Astrocyte (in vitro differentiated cells and primary cell): ENCODE data around the gene PSORS1C1. TPM values are rescaled to one million over a fixed set of nuclear protein-coding genes. Genes with fewer than 3 reads are reported as not detected.

Source experiments
- DNase-seq: peaks from one replicate; pipeline ENCODE4 v3.0.0-alpha.2; 2010; ENCODE audit warnings: low read depth
- FAIRE-seq: peaks from 2 replicates; lab custom pipeline; 2011; peaks lifted over from hg19 to GRCh38; lab: Jason Lieb, UNC
- H2AFZ ChIP-seq: 2 replicates; pipeline ENCODE4 v1.6.0; 2012; ENCODE audit warnings: low read depth, low read length, inconsistent platforms
- H3K27ac ChIP-seq: 2 replicates; pipeline ENCODE4 v1.5.1; 2011; ENCODE audit warnings: low read depth, low read length, inconsistent platforms
- H3K27me3 ChIP-seq: 2 replicates; pipeline ENCODE4 v1.6.0; 2011; ENCODE audit warnings: low read length, inconsistent platforms; ENCODE audit not compliant: insufficient read depth
- H3K36me3 ChIP-seq: 2 replicates; pipeline ENCODE4 v1.5.1; 2011; ENCODE audit warnings: low read length, inconsistent platforms; ENCODE audit not compliant: insufficient read depth
- H3K4me1 ChIP-seq: 2 replicates; pipeline ENCODE4 v1.5.1; 2011; ENCODE audit warnings: low read length, inconsistent platforms; ENCODE audit not compliant: insufficient read depth
- H3K4me2 ChIP-seq: 2 replicates; pipeline ENCODE4 v1.6.0; 2012; ENCODE audit warnings: low read length, inconsistent platforms
- H3K4me3 ChIP-seq: 2 replicates; pipeline ENCODE4 v1.5.1; 2011; ENCODE audit warnings: low read depth, mild to moderate bottlenecking, low read length, inconsistent platforms; ENCODE audit not compliant: insufficient read depth
- H3K79me2 ChIP-seq: 2 replicates; pipeline ENCODE4 v1.6.0; 2012; ENCODE audit warnings: mild to moderate bottlenecking, low read length, inconsistent platforms; ENCODE audit not compliant: insufficient read depth
- H3K9ac ChIP-seq: 2 replicates; pipeline ENCODE4 v1.6.0; 2012; ENCODE audit warnings: mild to moderate bottlenecking, low read length, inconsistent platforms
- H3K9me3 ChIP-seq: 2 replicates; pipeline ENCODE4 v1.5.1; 2012; ENCODE audit warnings: low read depth, mild to moderate bottlenecking, low read length, inconsistent platforms; ENCODE audit not compliant: insufficient read depth
- H4K20me1 ChIP-seq: 2 replicates; pipeline ENCODE4 v1.6.0; 2012; ENCODE audit warnings: low read length, inconsistent platforms; ENCODE audit not compliant: insufficient read depth
- H3K27ac Mint-ChIP-seq: one replicate; pipeline ENCODE4 v1.8.0; 2021; ENCODE audit warnings: mild to moderate bottlenecking, mixed read lengths; ENCODE audit not compliant: unreplicated experiment
- H3K27me3 Mint-ChIP-seq: one replicate; pipeline ENCODE4 v1.8.0; 2021; ENCODE audit warnings: low read depth, mixed read lengths; ENCODE audit not compliant: unreplicated experiment
- H3K36me3 Mint-ChIP-seq: one replicate; pipeline ENCODE4 v1.8.0; 2021; ENCODE audit warnings: low read depth, mixed read lengths; ENCODE audit not compliant: unreplicated experiment
- H3K4me1 Mint-ChIP-seq: one replicate; pipeline ENCODE4 v1.8.0; 2021; ENCODE audit warnings: low read depth, mixed read lengths; ENCODE audit not compliant: unreplicated experiment
- H3K4me3 Mint-ChIP-seq: one replicate; pipeline ENCODE4 v1.8.0; 2021; ENCODE audit warnings: mild to moderate bottlenecking, moderate library complexity, mixed read lengths; ENCODE audit not compliant: unreplicated experiment
- H3K9me3 Mint-ChIP-seq: one replicate; pipeline ENCODE4 v1.8.0; 2021; ENCODE audit warnings: mild to moderate bottlenecking, mixed read lengths; ENCODE audit not compliant: unreplicated experiment
- EZH2 ChIP-seq: IDR thresholded peaks from 2 replicates; pipeline ENCODE4 v1.6.1; 2012; ENCODE audit warnings: mild to moderate bottlenecking, low read length, inconsistent platforms; ENCODE audit not compliant: insufficient read depth
- total RNA-seq: library from RNA; stranded (reverse); gene quantifications from 2 replicates; pipeline ENCODE4 v1.2.1, GENCODE V29; 2021
- TF ChIP-seq, protein P1 (sequence below): IDR thresholded peaks from 2 replicates; pipeline ENCODE4 v1.5.1; 2011; ENCODE audit warnings: low read depth, mild to moderate bottlenecking, inconsistent platforms, low read length, moderate library complexity; ENCODE audit not compliant: insufficient read depth

PSORS1C1 gene
- total RNA-seq, 1 donor from 2014 or later = 9.2 TPM

DNA sequence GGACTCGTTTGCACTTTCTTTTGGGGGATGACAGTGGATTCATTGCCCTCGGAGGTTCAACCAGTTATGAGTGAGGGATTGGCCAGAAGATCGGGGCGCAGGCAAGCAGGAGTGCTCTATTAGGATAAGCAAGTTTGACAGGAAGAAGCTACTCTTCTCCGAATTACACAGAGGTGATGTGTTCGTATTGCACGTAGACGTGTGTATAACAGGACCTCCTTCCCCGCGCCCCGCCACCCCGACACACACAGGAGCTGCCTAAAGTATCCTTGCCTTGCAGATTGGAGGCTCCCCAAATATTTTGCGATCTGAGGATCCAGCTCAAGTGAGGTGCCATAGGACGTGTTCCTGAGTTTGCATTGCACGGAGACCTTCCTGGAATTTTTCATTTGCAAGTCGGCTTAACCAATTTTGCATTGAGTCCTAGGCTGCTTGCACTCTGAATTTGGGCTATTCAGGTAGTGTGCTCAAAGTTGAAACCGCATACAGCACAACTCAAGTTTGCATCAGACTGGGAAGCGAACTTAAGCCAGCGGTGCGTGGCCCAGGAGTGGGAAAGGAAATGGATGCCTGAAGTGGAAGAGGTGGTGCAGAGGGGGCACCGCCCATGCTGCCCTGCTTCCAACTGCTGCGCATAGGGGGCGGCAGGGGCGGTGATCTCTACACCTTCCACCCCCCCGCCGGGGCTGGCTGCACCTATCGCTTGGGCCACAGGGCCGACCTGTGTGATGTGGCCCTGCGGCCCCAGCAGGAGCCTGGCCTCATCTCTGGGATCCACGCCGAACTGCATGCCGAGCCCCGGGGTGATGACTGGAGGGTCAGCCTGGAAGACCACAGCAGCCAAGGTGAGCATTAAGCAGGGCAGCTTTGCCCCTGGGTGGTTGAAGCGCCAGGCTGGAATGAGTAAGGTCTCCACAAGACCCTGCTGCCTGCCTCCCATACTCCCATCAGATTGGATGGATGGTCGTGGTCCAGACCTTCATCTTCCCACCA, 44.6 kb downstream of the PSORS1C1 start:
- peaks cover 7% of the 10 kb centered on the region for H3K36me3 Mint-ChIP-seq
- DNase-seq (peak; percentile 10), FAIRE-seq (no peak)
- peak overlapping the region; percentile 1 for H3K27ac Mint-ChIP-seq
- TF ChIP-seq, protein P1, sequence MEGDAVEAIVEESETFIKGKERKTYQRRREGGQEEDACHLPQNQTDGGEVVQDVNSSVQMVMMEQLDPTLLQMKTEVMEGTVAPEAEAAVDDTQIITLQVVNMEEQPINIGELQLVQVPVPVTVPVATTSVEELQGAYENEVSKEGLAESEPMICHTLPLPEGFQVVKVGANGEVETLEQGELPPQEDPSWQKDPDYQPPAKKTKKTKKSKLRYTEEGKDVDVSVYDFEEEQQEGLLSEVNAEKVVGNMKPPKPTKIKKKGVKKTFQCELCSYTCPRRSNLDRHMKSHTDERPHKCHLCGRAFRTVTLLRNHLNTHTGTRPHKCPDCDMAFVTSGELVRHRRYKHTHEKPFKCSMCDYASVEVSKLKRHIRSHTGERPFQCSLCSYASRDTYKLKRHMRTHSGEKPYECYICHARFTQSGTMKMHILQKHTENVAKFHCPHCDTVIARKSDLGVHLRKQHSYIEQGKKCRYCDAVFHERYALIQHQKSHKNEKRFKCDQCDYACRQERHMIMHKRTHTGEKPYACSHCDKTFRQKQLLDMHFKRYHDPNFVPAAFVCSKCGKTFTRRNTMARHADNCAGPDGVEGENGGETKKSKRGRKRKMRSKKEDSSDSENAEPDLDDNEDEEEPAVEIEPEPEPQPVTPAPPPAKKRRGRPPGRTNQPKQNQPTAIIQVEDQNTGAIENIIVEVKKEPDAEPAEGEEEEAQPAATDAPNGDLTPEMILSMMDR = no peak
- TF ChIP-seq EZH2 = no peak
- no peaks in the 10 kb centered on the region for H4K20me1 ChIP-seq
- H3K27ac ChIP-seq = peak overlapping the region; percentile 34
- peaks cover 13% of the 10 kb centered on the region for H3K4me1 ChIP-seq
- H3K9ac ChIP-seq = peak overlapping the region; percentile 82
- no peaks in the 10 kb centered on the region for H3K9me3 Mint-ChIP-seq
- peaks cover 6% of the 10 kb centered on the region for H3K27me3 Mint-ChIP-seq
- H3K9me3 ChIP-seq = no peaks in the 10 kb centered on the region
- peaks cover 16% of the 10 kb centered on the region for H3K79me2 ChIP-seq
- H3K4me3 Mint-ChIP-seq = peak overlapping the region; percentile 91
- no peaks in the 10 kb centered on the region for H3K36me3 ChIP-seq
- H3K4me1 Mint-ChIP-seq = peaks cover 2% of the 10 kb centered on the region
- H3K4me3 ChIP-seq = peak overlapping the region; percentile 77
- peak overlapping the region; percentile 93 for H3K4me2 ChIP-seq
- H3K27me3 ChIP-seq = no peaks in the 10 kb centered on the region
- peak overlapping the region; percentile 92 for H2AFZ ChIP-seq

GRCh38 chr6:31161216-31162126, 46.9 kb downstream of the PSORS1C1 start:
- no peaks in the 10 kb centered on the region for H3K27me3 ChIP-seq
- H2AFZ ChIP-seq = no peak overlapping the region
- H3K4me1 ChIP-seq = peaks cover 13% of the 10 kb centered on the region
- H4K20me1 ChIP-seq = no peaks in the 10 kb centered on the region
- H3K79me2 ChIP-seq = peaks cover 16% of the 10 kb centered on the region
- H3K4me3 ChIP-seq = no peak overlapping the region
- H3K9me3 Mint-ChIP-seq = no peaks in the 10 kb centered on the region
- no peak overlapping the region for H3K27ac Mint-ChIP-seq
- DNase-seq (no peak), FAIRE-seq (no peak)
- H3K4me3 Mint-ChIP-seq = no peak overlapping the region
- H3K36me3 Mint-ChIP-seq = peaks cover 3% of the 10 kb centered on the region
- peaks cover 11% of the 10 kb centered on the region for H3K27me3 Mint-ChIP-seq
- TF ChIP-seq EZH2 = no peak
- TF ChIP-seq, protein P1 = no peak
- H3K4me1 Mint-ChIP-seq = peaks cover 2% of the 10 kb centered on the region
- H3K4me2 ChIP-seq = no peak overlapping the region
- H3K36me3 ChIP-seq = no peaks in the 10 kb centered on the region
- H3K9me3 ChIP-seq = no peaks in the 10 kb centered on the region
- H3K27ac ChIP-seq = no peak overlapping the region
- H3K9ac ChIP-seq = no peak overlapping the region
